Esophagus (tissue), 2 donors: ENCODE measurements around the gene EYS. TPM values are rescaled to one million over a fixed set of nuclear protein-coding genes. Genes with fewer than 3 reads are reported as not detected.

ENCODE experiments used
- H3K27ac ChIP-seq, 2 donors: one replicate each; pipeline ENCODE4 v1.5.1; 2013; ENCODE audit warnings: low read depth in 2 of 2, mild to moderate bottlenecking in 2 of 2, inconsistent platforms in 1 of 2, low read length in 1 of 2, moderate library complexity in 1 of 2
- H3K27me3 ChIP-seq, 2 donors: one replicate each; pipeline ENCODE4 v1.6.1; 2013; ENCODE audit warnings: low read length in 2 of 2, control low read depth in 1 of 2, mild to moderate bottlenecking in 1 of 2; ENCODE audit not compliant: insufficient read depth in 2 of 2, control insufficient read depth in 1 of 2
- H3K36me3 ChIP-seq, 2 donors: one replicate each; pipeline ENCODE4 v1.6.1; 2013; ENCODE audit warnings: low read length in 1 of 2; ENCODE audit not compliant: control insufficient read depth in 2 of 2, insufficient read depth in 2 of 2
- H3K4me1 ChIP-seq, 2 donors: one replicate each; pipeline ENCODE4 v1.6.1; 2013; ENCODE audit warnings: low read length in 1 of 2; ENCODE audit not compliant: control insufficient read depth in 2 of 2, insufficient read depth in 2 of 2
- H3K4me3 ChIP-seq, 2 donors: one replicate each; pipeline ENCODE4 v1.5.1; 2013; ENCODE audit warnings: low read length in 2 of 2, mild to moderate bottlenecking in 2 of 2, low read depth in 1 of 2, moderate library complexity in 1 of 2
- H3K9me3 ChIP-seq, 2 donors: one replicate each; pipeline ENCODE4 v1.6.1; 2013; ENCODE audit warnings: mild to moderate bottlenecking in 2 of 2, low read depth in 1 of 2, low read length in 1 of 2, moderate library complexity in 1 of 2; ENCODE audit not compliant: control insufficient read depth in 2 of 2, insufficient read depth in 1 of 2
- WGBS, 2 donors: extraction: QIAGEN DNeasy Blood & Tissue Kit; methylation state at CpG; one replicate each; pipeline ENCODE4 v1.1.7; 2013; 5-methylcytosine and 5-hydroxymethylcytosine counted together
- polyA plus RNA-seq, 2 donors: library from polyadenylated mRNA; stranded (reverse); fragments of 200-250 nt; gene quantifications; one replicate each; pipeline ENCODE4 v1.2.3, GENCODE V29; 2013
- donor health status: healthy with polysubstance abuse.
- donor health status: Bipolar disorder and iron deficiency.

Gene EYS
- polyA plus RNA-seq, 2 donors = not detected

DNA sequence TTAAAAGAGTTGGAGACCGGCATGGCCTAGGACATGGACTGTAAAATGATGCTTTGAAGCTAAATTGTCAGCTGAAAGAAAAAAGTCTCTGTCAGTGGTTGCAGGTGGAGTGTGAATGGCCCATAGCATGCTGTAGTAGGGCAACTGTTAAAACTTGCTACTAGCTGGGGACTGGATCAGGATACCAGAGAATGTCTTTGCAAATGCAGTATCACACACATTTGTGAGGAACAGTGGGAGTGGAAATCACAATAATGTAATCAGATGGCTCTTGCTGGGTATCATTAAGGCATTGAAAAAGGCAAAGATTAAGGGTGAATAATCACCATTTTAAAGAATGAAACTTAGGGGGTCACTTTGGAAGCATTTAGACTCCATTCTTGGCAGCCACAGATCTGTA, 737.9 kb downstream of the EYS start:
- Histone ChIP-seq H3K27me3 (no peaks in the 10 kb centered on the region), H3K36me3 (no peaks in the 10 kb centered on the region), H3K4me1 (no peaks in the 10 kb centered on the region), H3K9me3 (no peaks in the 10 kb centered on the region), H3K4me3 (no peak overlapping the region), H3K27ac (no peak overlapping the region)
- WGBS, 2 donors = 58 to 74% methylated on average over 1 of the region's 1 CpG

DNA sequence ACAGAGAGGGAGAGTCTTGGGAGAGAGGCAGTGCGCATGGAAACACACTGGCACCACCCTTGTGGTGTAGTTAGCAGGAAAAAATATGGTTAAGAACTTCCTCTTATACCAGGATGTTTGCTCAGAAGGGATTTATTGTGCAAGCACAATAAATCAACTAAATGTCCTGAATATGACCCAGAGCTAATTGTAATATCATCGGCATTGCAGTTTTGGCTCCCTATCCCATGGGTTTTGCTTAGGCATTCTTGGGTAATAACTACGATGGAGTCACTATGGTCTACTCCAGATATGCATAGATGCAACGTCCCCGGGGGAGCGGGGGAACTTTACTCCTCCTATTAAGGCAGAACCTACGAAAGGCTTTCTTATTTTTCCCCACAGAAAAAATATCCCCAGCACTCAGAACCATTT, 751.6 kb downstream of the EYS start:
- Histone ChIP-seq H3K27me3 (no peaks in the 10 kb centered on the region), H3K9me3 (no peaks in the 10 kb centered on the region), H3K27ac (no peak overlapping the region), H3K4me3 (no peak overlapping the region), H3K4me1 (no peaks in the 10 kb centered on the region), H3K36me3 (no peaks in the 10 kb centered on the region)
- 72 to 74% methylated on average over 7 of the region's 7 CpGs for WGBS, 2 donors

DNA sequence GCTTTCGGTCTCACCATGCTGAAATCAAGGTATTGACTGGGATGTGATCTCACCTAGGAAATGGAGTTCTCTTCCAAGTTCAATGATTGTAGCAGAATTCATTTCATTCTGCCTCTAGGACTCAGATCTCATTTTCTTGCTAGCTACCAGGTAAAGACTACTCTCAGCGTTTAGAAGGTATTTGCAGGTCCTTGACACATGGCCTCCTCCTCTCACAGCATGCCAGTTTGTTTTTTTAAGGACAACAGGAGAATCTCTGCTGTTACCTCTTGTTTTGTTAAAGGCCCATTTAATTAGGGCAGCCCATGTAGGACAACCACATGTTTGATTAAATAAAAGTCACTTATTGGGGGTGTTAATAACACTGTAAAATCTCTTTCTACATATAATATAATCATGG, 757.8 kb downstream of the EYS start:
- Histone ChIP-seq H3K27me3 (no peaks in the 10 kb centered on the region), H3K9me3 (no peaks in the 10 kb centered on the region), H3K4me1 (no peaks in the 10 kb centered on the region), H3K27ac (no peak overlapping the region), H3K4me3 (no peak overlapping the region), H3K36me3 (no peaks in the 10 kb centered on the region)
- WGBS, 2 donors = 57 to 60% methylated on average over 2 of the region's 2 CpGs

DNA sequence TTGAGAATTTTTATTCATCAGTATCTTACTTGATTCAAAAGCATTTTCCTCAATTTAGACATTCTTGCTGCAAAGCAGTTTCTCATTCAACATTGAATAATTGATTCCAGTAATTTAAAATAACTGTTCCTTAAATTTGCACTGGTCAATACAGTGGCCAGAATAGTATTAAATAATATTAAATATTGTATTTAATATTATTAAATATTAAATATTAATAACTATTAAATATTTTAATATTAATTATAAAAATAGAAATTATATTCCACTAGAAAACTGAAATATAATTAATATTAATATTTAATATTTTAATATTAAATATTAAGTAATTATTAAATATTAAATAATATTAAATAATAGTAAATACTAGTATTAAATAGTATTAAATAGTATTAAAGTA, 758.8 kb downstream of the EYS start:
- no peak overlapping the region for H3K27ac ChIP-seq
- H3K4me3 ChIP-seq = no peak overlapping the region
- no peaks in the 10 kb centered on the region for H3K9me3 ChIP-seq
- no peaks in the 10 kb centered on the region for H3K36me3 ChIP-seq
- H3K27me3 ChIP-seq = no peaks in the 10 kb centered on the region
- H3K4me1 ChIP-seq = no peaks in the 10 kb centered on the region

DNA sequence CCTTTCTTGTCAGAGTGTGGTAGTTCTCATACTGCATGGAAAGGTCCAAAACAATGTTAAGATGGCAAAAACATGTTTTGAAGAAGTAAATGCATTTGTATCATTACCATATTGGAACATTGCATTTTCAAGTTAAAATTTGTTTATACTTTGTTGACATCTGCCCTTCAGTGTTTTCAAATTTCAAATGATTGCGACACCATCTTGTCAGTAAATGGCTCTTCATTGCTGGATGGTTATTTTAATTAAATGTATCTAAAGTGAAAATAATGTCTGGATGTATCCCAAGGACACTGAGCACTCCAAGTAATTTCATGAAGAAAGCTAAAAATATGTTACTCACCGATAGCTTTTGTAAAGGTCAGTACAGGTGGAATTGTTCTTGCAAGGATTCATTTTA, 761.6 kb downstream of the EYS start:
- H3K27ac ChIP-seq = no peak overlapping the region
- no peaks in the 10 kb centered on the region for H3K36me3 ChIP-seq
- no peak overlapping the region for H3K4me3 ChIP-seq
- no peaks in the 10 kb centered on the region for H3K4me1 ChIP-seq
- WGBS, 2 donors = 92 to 93% methylated on average over 2 of the region's 2 CpGs
- H3K9me3 ChIP-seq = no peaks in the 10 kb centered on the region
- no peaks in the 10 kb centered on the region for H3K27me3 ChIP-seq

DNA sequence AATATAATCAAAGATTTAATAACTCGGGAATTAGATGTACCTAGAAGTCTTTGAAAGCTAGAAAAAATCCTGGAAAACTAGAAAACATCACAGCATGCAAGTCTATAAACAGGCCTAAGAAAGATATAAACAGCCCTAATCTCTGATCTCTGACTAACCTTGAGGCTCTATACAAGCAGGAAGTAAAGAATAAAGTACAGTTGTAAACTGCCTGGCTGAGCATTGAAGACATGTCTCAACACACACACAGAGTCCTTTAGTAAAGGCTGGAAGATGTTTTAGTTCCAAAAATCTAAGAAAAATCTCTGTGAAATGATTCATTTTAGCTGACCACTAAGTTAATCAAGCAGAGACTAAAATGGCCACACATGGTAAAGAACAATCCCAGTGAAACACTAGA, 774.5 kb downstream of the EYS start:
- H3K4me1 ChIP-seq = no peaks in the 10 kb centered on the region
- H3K36me3 ChIP-seq = no peaks in the 10 kb centered on the region
- H3K27me3 ChIP-seq = no peaks in the 10 kb centered on the region
- WGBS, 2 donors = 78 to 87% methylated on average over 1 of the region's 1 CpG
- H3K4me3 ChIP-seq = no peak overlapping the region
- no peaks in the 10 kb centered on the region for H3K9me3 ChIP-seq
- H3K27ac ChIP-seq = no peak overlapping the region

DNA sequence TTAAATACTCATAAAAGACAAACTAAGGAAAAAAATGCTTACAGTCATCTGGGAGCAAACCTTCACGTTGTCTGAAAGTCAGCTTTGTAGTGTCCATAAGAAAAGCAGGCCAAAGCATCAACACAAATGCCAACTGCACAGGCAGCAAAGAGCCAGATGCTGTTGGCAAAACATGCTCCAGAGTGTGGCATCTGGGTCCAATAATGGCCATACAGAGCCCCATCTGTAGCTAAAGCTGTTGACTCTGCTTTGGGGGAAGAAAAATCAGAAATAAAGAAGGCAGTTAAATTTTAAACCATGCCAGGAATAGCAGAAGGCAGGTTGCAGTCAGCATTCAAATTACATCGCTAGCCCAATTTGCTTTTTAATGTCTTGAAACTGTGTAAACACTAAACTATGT, 776.3 kb downstream of the EYS start:
- H3K27ac ChIP-seq = no peak overlapping the region

DNA sequence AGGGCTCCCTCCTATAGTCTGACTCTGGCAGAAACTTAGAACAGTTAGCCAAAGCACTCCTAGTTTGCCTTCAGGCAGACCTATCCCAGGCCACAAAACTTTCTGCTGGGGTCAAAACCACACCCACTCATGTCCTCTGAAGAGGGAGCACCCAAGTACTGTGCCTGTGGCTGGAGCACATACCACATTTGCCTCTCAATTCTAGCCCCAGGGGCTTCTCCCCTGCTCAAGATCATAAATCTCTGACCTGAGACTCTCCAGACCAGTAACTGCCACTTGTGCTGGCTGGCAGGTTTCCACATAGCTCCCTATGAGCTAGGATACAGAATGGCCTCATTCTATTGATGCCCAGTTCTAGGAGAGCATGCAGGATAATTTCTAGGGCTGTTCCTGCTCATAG, 781.0 kb downstream of the EYS start:
- H3K4me3 ChIP-seq = no peak overlapping the region
- H3K9me3 ChIP-seq = no peaks in the 10 kb centered on the region
- no peaks in the 10 kb centered on the region for H3K4me1 ChIP-seq

More for the DNA sequence above, 776.3 kb downstream of the EYS start:
- Histone ChIP-seq H3K4me1 (no peaks in the 10 kb centered on the region), H3K9me3 (no peaks in the 10 kb centered on the region), H3K27me3 (no peaks in the 10 kb centered on the region), H3K4me3 (no peak overlapping the region), H3K36me3 (no peaks in the 10 kb centered on the region)
- WGBS, 2 donors = 61 to 68% methylated on average over 2 of the region's 2 CpGs

DNA sequence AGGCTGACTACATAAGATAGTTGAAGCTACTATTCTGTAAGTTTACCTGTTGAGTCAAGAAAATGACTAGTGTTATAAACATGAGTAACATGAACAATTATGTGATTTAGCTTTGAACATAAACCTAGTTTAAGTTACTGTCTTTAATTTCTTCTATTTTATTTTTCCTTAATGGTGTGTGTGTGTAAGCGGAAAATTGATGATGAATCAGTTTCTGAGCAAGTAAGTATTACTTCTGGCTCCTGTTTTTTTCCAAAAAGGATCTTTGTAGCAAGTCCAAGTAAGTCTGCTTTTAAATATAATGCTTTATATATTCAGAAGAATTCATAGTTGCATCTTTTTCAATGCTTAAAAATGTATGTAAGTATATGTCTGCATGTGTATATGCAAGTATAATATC, 786.8 kb downstream of the EYS start:
- Histone ChIP-seq H3K4me3 (no peak overlapping the region), H3K4me1 (no peaks in the 10 kb centered on the region), H3K27ac (no peak overlapping the region), H3K27me3 (no peaks in the 10 kb centered on the region), H3K9me3 (no peaks in the 10 kb centered on the region), H3K36me3 (no peaks in the 10 kb centered on the region)
- 92 to 98% methylated on average over 1 of the region's 1 CpG for WGBS, 2 donors

More for the DNA sequence above, 781.0 kb downstream of the EYS start:
- Histone ChIP-seq H3K36me3 (no peaks in the 10 kb centered on the region), H3K27me3 (no peaks in the 10 kb centered on the region), H3K27ac (no peak overlapping the region)

DNA sequence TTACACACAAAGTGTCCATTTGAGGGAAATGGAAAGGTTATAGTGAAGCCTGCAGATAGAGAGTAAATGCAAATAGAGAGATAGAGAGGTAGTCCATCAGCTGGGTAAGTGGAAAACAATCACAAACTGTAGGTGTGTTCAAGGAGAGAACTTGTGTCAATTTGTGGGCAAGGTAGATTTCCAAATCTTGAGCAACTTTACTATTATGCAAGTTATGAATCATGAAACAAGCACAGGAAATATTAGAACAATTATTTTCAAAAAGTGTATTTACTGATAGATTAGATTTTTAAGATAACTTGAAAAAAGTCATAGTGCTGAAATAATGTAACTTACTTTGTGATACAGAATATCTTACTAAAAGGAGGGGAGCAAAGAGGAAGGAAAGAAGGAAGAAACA, 792.9 kb downstream of the EYS start:
- H3K36me3 ChIP-seq = no peaks in the 10 kb centered on the region
- no peaks in the 10 kb centered on the region for H3K9me3 ChIP-seq
- no peaks in the 10 kb centered on the region for H3K27me3 ChIP-seq
- no peak overlapping the region for H3K27ac ChIP-seq
- H3K4me3 ChIP-seq = no peak overlapping the region
- H3K4me1 ChIP-seq = no peaks in the 10 kb centered on the region
